ENCODE results near the gene THAP11. TPM values are rescaled to one million over a fixed set of nuclear protein-coding genes. Genes with fewer than 3 reads are reported as not detected.

THAP11 gene
- total RNA-seq, 1 donor from 2014 or later, result 34.2 TPM

- DNase-seq (ENCODE audit: low read depth) (no peak), FAIRE-seq (no peak)
- H3K4me3 ChIP-seq (ENCODE audit: low read depth, low read length), result no peak overlapping the region
- no peak for TF ChIP-seq CTCF (IDR thresholded peaks at IDR 0.05; ENCODE audit: insufficient read depth, low read length, severe bottlenecking)
- peaks cover 18% of the 10 kb centered on the region for H3K36me3 ChIP-seq (ENCODE audit: control insufficient read depth, insufficient read depth, low read length)
- H3K27me3 ChIP-seq (ENCODE audit: control insufficient read depth, insufficient read depth, low read length), result no peaks in the 10 kb centered on the region
Measured at GRCh38 chr16:67869653-67870052, 27.5 kb downstream of the THAP11 start.

DNA sequence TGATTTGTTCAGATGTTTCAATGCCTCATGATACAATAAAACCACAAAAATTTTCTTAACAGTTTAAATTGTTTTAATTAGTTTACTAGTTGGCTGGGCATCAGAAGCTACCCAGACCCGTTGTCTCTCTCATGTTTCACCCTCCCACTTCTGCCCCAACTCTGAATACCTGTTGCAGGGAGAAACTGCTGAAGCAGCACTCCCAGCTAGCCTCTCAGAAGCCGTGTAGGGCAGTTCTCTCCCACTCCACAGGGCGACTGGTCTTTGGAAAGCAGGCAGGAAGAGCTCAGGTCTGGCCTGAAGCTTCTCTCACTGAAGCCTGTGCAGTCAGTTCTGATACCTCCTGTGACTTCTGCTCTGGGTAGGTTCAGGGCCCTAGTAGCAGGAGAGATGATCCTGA, 29.1 kb downstream of the THAP11 start:
- FAIRE-seq, result no peak
- TF ChIP-seq CTCF (IDR thresholded peaks at IDR 0.05; ENCODE audit: insufficient read depth, low read length, severe bottlenecking), result no peak
- H3K36me3 ChIP-seq (ENCODE audit: control insufficient read depth, insufficient read depth, low read length), result peaks cover 17% of the 10 kb centered on the region

DNA sequence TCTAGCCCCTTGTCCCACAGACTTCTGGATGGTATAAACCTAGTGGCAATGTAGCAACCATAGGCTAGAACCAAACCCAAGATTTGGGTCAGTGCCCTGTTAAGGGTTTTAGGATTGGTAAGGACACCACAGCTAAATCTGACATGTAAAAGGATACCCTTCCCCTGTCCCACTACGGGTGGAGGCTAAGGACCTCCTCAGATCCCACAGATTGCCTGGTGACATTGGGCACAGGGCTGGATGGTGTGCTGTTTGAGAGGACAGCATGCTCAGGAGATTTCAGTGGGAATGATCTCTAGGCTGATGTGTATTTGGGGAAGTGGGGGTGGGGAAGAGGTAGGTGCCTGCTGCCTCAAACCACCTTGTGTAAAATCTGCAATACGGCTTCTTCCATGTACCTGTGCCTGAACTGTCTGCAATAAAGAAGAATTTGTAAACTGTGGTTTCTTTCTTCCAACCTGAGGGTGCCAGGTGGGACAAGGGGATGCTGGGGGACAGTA, 30.1 kb downstream of the THAP11 start:
- no peak for FAIRE-seq
- peaks cover 22% of the 10 kb centered on the region for H3K36me3 ChIP-seq (ENCODE audit: control insufficient read depth, insufficient read depth, low read length)
- no peak overlapping the region for H3K4me3 ChIP-seq (ENCODE audit: low read depth, low read length)
- no peaks in the 10 kb centered on the region for H3K27me3 ChIP-seq (ENCODE audit: control insufficient read depth, insufficient read depth, low read length)
- no peak for DNase-seq (ENCODE audit: low read depth)
- no peak for TF ChIP-seq CTCF (IDR thresholded peaks at IDR 0.05; ENCODE audit: insufficient read depth, low read length, severe bottlenecking)

More for the DNA sequence above, 29.1 kb downstream of the THAP11 start:
- Histone ChIP-seq H3K4me3 (ENCODE audit: low read depth, low read length) (no peak overlapping the region), H3K27me3 (ENCODE audit: control insufficient read depth, insufficient read depth, low read length) (no peaks in the 10 kb centered on the region)
- no peak for DNase-seq (ENCODE audit: low read depth)

DNA sequence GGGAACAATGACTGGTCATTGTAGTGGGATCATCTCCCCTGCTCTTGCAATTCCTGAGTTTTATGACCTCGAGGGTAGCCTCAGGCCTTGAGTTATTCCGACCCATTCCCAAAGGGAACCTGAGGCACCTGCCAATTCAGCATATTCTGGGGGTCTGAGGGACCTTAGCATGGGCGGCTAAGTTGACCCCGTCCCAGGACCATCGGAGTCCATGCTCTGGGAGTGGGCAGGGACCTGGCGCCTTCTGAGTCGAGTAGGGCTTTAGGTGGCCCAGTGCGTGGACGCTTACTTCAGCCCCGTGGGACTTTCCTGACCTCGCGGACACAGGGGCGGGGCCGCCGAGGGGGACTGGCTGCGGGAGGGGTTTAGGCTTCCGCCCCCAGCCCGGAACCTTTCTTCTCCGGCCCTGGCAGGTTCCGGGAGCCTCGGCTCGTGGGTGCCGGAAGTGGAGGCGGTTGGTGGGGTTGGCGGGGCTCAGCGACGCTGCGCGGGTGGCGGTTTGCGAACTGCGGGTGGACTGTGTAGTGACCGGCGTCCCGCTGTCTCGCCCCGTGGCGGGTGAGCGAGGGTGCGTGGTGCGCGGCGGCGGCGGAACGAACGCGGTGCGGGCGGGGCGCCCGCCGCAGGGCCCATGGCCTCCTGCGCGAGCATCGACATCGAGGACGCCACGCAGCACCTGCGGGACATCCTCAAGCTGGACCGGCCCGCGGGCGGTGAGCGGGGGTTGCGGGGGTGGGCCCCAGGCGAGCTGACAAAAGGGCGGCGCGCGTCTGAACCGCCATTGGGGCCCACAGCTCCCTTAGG, 30.7 kb downstream of the THAP11 start, which contains the start of gene EDC4:
EDC4 (plus strand) TSS at position 422 of the 804 bp plus-strand sequence; CDS start at position 632, 210 bp downstream.
- FAIRE-seq (no peak), DNase-seq (ENCODE audit: low read depth) (no peak)
- TF ChIP-seq CTCF (IDR thresholded peaks at IDR 0.05; ENCODE audit: insufficient read depth, low read length, severe bottlenecking), result no peak
- H3K4me3 ChIP-seq (ENCODE audit: low read depth, low read length), result peak within 1 kb of the TSS; percentile 72
- H3K27me3 ChIP-seq (ENCODE audit: control insufficient read depth, insufficient read depth, low read length), result no peaks in the 10 kb centered on the region
- peaks cover 24% of the 10 kb centered on the region for H3K36me3 ChIP-seq (ENCODE audit: control insufficient read depth, insufficient read depth, low read length)

DNA sequence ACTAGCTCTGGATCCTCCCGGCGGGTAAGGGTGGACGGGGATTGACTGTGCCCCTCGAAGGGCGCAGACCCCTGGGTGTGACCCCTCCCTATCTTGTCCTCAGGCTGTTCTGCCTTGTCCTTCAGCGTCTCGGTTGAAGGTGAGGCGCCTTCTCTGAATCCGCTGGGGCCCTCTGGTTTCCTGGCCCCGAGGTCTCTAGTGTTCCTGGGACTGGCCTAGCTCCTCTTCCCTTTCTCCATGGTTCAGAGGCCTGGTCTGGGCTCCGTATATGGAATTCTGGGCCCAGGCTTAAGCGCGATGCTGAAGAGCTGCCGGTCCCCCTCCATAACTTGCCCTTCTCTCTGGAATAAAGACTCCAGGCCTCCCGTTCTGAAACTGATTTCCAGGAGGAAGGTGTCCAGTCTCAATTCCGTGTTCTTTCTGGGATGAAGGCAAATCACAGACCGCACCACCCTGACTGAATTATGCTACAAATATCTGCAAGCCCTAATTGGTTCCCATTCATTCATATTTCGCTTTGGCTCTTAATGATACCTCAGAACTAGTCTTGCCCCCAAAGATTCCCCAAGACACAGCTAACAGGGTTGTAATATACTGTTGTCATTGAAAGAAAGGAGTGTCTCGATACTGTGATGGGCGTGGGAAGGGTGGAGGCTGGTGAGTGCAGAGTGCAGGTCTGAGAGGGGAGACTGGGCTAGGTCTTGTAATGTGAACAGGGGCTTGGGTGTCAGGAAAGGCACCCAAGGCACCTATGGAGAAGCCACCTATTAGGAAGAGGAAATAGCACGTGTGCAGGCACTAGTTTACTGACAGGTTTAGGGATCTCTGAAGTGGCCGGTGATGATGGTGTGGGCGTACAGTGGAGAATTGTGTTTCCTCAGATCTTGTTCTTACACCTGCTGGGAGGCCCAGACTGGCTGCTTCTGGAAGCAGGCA, 31.6 kb downstream of the THAP11 start:
- H3K36me3 ChIP-seq (ENCODE audit: control insufficient read depth, insufficient read depth, low read length), result peaks cover 24% of the 10 kb centered on the region
- peak; percentile 28 for FAIRE-seq

More for the DNA sequence above, 31.6 kb downstream of the THAP11 start:
- no peak for DNase-seq (ENCODE audit: low read depth)
- H3K4me3 ChIP-seq (ENCODE audit: low read depth, low read length), result peak overlapping the region; percentile 72
- no peaks in the 10 kb centered on the region for H3K27me3 ChIP-seq (ENCODE audit: control insufficient read depth, insufficient read depth, low read length)
- no peak for TF ChIP-seq CTCF (IDR thresholded peaks at IDR 0.05; ENCODE audit: insufficient read depth, low read length, severe bottlenecking)

Data from bronchial epithelial cell (primary cell).